Dedifferentiated amniotic fluid mesenchymal stem cell (primary cell): ENCODE data around the gene DUSP8.

Experiments used
- DNase-seq: peaks from one replicate; pipeline ENCODE4 v3.0.0-alpha.2; 2016; ENCODE audit errors: extremely low spot score

Gene DUSP8

DNA sequence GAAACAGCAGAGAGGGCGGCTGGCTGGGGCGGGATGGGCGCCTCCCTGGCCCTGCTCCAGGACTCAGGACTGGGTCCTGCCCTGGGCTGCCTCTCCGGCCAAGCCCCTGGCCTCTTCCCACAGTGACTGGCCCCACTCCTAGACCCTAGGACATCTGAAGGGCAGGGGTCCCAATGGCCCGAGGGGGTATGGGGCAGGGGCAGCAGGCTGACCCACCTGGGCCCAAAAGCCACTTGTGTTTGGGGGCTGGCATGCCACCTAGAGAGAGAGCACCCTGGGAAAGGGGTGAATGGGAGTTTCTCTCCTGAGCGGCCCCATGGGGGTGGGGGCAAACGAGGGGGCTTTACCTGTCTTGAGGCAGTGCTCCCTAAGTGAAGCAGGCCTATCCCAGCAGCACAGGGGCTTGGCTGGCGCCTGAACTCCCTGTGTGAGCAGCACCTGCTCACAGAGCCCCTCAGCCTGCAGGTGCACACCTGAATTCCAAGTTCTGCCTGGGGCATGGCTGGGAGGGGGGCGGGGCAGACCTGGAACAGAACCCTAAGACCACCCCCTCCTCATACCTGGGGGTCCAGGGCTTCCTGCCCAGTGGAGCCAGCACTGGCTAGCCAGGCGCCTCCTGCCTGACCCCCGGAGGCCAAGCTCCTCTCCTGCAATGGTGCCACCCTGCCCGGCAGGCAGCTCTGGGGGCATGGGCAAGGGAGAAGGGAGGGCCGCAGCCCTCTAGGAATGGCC, 16.9 kb downstream of the DUSP8 start:
- DNase-seq, result no peak

DNA sequence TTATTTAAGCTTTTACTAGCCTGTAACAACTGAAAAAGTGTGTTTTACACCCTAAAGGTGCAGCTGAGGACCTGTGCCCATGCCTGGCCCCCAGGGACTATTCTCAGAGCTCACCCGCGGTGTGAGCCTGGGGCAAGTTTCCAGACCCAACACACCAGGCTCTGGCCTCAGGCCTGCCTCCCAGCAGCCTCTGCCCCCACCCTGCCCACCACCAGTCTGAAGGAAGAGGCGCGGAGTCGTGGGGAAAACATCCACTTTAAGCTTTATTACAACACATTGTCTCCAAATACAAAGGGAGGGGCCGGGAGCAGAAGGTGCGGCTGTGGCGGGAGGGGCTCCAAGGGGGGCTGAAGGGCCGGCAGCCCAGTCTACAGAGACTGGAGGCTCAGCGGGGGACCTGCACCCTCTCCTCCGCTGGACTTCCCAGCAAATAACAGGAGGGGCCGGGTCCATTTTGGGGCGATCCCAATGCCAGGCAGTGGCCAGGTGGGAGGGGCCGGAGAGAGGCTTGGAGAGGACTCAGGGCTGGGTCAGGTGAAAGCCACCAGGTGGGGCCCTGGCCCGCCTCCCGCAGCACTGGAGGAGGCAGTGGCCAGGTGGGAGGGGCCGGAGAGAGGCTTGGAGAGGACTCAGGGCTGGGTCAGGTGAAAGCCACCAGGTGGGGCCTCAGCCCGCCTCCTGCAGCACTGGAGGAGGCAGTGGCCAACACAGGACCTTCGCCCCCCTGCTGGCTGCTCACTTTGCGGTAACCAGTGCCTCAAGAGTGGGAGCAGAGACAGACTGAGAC, 18.1 kb downstream of the DUSP8 start:
- no peak for DNase-seq

DNA sequence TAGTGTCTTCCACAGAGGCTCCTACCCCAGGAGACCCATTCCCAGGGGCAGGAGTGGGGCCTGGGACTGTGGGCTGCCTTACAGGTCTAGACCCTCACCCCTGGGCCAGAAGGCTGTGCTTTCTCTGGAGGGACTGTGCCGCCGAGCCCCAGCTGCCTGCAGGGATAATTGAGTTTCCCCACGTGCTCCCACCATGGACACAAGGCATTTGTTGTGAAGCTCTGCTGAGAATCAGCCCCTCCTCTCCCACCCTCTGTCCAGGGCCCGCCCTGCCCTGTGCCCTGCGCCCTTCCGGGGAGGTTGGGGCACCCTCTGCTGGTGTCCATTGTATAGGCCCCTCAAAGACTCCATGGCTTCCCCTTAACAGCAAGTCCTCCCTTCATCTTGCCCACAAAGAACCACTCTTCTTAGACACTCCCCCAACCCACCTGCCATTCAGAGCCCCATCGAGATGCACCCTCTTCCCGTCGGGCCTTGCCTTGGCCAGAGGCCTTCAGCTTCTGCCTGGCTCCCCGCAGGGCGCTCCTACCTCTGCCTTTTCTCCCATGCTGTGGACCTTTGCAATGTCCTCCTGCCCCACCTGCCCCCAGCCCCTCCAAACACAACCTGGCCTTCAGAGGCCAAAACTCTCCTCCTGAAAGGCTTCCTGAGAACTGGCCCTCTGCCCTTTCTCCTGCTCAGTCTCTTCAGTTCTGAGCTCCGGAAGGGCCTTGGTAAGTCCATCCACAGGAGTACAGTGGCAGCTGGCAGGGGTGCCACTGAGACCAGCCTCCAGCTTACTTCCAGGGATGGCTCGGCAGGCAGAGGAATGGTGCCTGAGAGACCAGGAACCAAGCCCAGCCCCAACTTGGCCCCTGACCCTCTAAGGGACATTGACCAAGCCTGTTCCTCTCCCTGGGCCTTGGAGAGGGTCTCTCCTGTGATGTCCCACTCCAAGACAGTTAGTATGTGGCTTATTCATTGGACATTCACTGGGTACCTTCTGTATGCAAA, 22.4 kb downstream of the DUSP8 start:
- DNase-seq, result no peak

DNA sequence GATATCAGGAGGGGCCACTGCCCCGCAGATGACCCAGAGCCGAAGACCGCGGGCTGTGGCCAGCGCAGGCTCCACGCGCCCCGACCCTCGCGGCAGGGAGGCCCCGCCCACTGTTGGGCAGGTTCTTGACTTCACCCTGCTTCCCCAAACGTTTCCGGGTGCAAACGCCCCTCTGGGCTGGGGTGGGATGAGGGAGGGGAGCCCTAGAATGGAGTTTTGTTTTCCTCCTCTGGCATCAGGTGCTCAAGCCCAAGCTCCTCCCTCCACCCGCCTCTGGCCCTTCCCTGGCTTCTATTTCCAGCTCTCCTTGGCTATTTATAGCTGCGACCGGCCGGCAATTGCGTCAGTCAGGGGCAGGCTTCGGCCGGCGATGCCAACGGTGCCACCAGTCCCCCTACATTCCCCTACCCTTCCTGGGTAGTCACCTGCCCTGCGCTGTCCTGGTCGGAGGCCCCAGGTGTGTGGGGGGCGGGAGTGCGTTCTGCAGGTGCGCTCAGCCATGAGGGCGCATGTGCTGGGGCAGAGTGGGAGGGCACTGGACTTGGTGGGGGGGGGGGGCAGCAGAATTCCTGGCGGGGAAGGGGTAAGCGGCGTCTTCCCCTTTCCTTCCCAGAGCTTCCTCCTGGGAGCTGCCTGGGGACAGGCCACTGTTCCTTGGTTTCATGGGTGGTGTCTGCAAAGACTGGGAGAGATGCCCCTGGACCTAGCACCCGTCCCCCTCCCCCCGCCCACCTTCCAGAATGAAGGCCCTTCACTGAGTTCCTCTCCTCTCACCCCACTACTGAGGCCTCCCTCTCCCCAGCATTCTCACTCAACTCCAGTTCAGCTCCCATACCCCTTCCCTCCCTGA, 23.6 kb downstream of the DUSP8 start:
- DNase-seq, result peak; percentile 38

DNA sequence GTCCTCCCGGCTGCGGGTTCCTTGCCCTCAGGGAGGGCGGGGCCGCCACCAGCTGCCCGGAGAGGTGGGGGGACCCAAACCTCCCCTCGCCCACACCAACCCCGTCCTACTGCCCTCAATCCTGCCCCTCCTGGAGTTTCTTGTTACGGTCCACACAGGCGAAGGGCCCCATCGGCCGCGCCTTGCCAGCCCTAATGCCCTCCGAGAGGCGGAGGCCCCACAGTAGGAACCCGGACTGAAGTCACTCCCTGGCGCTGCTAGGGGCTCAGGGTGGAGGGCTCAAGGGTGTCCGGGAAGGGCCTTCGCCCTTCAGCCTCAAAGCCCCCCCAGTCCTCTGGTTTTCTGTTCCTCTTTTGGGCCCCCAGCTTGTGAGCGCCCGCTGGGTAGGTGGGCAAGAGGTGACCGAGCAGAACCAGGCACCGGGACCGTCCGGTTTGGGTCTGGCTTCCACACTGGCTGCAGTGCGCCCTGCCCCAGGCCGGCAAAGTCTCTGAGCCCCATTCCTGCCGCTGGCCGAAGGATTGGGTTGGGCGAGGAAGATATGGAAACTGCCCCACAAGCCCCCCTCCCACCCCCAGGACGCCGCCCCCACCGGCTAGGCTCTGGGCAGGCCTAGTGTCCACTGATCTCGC, 24.5 kb downstream of the DUSP8 start:
- no peak for DNase-seq

DNA sequence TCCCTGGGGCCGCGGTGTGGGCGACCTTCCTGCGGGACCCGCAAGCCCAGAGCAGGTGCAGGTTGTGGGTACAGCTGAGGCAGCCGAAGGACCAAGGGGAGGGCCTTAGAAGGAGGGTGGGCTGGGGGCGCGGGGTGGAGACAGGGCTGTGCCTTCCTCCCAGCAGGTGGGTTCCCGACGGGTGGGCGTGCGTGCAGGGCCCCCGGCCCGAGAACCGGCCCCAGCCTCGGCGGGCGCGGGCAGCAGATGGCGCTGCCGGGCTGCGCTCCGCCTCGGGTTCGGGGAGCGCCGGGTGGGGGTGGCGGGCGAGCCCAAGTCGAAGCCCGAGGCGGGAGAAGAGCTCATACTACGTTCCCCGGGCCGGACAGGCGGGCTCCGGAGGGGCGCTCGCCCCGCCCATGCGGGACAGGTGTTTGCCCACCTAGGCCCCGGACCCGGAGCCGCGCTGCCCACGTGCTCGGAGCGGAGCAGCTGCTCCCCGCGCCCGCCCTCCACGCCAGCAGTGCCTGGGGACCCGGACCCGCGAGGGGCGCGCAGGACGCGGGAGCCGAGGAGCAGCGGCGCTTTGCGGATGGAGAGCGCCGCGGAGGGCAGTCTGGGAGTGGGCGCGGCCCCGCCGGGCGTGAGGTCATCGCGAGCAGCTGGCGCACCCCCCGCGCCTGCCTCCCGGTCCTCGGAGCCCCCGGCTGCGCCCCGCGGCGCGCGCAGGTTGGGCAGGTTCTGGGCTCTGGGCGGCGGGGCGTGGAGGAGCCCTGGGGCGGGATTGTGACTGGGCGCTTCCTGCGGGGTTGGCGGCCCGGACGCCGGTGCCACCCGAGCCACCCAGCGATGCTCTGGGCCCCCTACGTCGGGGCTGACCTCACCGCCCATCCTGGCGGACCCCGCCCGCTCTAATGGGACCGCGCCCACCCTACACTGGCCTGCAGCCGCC, 25.3 kb downstream of the DUSP8 start:
- no peak for DNase-seq

DNA sequence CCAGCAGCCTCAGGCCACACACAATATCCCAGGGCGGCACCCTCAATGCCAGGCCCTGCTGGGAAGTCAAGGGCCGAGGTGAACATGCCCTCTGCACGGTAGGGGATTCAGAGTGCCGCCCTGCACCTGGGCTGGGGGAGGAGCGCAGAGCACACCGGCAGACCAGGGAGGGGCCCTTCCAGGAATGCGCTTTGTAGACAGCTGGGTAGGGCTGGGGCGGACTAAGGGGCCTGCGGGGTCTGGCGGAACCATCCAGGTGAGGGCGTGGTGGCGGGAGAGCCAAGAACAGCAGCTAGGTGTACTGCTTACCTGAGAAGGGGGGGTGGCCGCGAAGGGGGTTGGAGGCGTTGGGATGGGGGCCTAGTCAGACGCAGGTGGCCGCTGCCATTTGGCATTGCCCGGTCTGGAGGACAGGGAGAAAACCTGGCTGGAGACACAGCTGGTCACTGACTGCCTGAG, 26.0 kb downstream of the DUSP8 start:
- DNase-seq, result no peak

DNA sequence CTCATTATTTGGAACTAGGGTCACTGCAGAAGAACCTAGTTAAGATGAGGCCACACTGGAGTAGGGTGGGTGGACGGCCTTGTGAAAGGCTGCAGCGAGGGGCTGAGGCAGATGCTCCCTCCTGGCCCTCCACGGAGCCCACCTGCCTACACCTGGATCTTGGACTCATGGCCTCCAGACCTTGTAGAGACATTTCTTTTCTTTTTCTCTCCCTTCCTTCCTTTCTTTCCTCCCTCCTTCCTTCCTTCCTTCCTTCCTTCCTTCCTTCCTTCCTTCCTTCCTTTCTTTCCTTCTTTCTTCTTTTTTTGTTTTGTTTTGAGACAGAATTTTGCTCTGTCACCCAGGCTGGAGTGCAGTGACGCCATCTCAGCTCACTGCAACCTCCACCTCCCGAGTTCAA, 26.6 kb downstream of the DUSP8 start:
- no peak for DNase-seq

DNA sequence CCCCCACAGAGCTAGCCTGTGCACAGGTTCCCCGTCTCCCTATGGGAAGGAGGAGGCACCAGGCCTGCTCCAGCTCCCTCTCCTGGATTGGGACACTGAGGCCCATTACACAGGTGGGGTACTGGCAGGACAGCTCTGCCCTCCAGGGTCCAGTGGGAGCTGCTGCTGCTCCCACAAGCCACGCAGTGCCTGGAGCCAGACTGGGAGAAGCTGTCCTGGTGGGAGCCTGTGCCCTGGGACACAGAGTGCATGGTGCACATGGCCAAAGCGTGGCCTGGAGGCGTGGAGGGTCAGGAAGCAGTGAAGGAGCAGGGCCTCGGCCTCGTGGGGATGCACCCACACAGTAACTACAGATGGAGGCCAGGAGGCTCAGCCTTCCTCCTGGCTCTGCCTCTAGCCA, 27.5 kb downstream of the DUSP8 start:
- DNase-seq, result no peak

DNA sequence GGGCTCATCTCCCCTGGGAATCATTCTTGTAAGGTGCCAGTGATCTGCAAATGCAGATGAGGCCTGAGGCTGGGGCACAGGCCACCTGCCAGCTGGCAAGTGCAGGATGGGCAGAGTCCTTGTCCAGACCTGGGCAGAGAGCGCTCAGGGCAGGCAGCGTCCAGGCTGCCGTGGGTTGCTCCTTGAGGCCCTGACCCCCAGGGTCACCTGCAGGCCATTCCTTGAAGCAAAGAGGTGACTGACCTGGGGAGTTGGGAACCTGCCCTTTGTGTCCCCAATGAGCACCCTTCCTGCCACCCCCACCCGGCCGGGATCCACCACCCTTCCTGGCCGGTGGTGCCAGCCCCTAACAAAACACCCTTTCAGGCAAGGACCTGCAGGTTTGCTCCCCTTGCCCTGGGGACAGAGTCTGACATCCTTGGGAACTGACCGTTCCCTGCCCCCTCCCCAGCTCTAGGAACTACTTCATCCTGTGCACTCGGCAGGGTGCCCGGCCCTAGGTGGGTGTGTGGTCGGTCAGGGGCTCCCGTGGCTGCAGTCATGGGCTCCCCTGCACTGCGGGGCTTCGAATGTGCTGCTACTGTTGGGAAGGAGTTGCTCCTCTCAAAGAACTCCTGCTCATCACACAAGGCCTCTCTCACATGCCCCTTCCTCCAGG, 28.3 kb downstream of the DUSP8 start:
- no peak for DNase-seq

DNA sequence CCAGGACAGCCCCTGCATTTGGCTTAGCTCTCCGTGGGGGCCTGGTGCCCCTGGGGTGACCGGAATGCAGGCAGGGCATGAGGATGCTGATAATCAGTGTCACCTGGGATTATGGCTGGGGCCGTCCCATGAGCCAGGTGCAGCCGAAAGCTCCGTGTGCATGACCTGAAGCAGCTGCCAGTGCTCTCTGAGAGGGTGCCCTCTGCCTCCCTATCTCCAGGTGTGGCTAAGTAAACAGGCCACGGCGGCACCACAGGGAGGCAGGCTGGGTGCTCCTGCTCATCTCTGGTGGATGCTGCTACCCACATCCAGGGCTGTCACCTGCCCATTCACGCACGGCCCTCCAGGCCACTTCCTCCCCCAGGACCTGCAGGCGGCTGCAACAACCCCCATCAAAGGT, 29.8 kb downstream of the DUSP8 start:
- no peak for DNase-seq

DNA sequence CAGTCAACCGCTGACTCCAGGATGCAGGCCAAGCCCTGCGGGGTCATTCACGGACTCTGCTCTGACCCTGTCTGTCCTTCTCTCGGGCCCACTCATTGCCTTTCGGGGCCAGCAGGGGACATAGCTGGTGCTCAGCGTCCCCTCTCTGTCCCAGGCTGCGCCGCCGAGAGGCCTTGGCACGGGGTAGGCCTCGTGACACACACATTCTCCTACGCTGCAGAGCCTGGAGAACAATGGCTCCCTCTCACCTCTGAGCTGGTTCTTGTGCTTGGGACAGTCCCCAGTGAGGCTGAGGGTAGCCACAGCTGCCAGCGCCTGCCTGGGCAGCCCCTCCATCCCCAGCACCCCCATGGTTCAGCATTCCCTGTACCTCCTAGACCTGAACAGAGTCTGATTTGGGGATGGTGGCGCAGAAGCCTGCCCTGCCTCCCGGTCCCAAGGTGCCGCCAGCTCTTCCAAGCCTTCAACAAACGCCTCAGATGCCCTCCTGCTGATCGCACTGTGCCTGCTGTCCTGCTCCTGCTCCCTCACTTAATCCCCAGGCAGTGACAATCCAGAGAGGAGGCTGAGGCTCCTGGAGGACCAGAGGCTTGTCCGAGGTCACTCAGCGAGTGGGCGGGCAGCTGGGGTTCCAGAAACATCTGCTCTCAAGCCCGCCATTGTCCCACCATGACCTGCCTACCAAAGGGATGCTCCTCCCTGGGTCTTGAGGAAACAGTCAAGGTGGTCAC, 30.4 kb downstream of the DUSP8 start:
- no peak for DNase-seq

DNA sequence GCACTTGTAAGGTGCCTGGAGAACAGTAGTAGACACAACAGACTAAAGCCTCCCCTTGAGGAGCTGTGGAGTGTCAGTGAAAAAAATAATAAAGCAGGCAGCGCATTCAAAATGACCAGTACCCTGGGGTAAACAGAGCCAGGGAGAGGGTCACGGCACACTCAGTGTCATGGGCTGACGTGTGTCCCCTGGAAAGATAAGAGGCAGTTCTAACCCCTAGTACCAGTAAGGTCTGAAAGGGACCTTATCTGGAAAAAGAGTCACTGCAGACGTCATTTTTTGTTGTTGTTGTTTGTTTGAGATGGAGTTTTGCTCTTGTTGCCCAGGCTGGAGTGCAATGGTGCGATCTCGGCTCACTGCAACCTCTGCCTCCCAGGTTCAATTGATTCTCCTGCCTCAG, 32.0 kb downstream of the DUSP8 start:
- no peak for DNase-seq

DNA sequence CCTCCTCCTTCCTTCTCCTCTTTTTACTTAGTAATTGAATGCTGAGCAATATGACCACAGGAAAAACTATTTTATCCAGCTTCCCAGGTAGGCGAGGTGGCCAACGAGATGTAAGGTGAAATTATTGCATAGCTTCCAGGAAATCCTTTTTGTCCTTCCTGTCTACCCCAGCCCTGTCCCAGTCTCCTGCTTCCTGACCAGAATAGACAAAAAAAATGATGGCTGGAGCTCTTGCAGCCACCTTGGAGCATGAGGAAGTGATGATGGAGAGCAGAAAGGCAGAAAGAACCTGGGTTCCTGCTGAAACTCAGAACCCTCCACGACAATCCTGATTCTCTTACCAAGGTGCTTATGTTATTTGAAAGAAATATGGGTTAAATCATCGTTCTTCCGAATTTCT, 33.9 kb downstream of the DUSP8 start:
- no peak for DNase-seq

DNA sequence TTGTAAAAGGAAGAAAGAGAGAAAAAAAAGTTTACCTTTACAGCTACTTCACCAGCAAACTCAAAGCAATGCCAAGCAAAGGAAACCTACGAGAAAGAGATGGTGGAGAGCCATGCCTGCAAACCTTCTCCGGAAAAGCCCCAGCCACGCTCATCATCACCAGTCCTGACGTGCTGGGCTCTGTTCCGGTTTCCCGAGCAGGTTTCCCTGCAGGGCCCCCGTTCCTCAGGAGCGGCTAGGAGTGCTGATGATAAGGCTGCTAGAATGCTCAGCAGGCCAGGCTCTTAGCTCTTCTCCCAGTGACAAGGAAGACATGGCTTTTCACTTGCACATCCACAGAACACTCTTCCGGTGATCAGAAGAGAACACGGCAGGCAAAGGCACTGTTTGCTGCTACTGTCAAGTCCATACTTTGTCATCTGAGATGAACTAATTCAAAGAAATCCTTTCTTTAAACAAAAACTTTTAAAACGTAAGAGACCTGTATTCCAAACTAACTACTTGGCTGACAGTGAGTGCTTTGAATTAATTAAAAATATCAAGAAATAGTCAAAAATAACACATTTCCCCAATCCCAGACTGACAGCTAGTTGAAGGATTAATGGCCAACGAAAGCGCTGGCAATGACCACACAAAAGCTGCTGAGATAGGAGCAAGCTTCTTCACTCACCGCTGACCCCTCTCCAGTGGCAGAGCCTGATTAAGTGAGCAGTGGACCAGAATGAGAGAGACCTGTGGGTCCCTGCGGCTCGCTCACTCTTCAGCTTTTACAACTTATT, 35.8 kb downstream of the DUSP8 start:
- no peak for DNase-seq

DNA sequence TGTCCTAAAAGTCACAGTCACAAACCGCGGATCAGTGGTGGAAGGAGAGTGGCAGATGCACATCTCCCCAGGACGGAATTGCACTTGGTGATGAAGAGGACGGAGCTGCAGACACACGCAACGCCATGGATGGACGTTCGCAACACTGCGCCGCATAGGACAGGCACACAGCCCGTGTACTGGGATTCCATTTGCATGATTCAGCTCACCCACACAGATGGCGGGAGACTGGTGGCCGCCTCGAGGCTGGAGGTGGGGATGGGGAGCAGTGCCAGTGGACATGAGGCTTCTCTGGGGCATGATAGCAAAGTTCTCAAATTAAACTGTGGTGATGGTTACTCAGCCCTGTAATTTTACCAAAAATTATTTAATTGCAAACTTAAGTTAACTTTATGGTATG, 37.4 kb downstream of the DUSP8 start:
- DNase-seq, result no peak

DNA sequence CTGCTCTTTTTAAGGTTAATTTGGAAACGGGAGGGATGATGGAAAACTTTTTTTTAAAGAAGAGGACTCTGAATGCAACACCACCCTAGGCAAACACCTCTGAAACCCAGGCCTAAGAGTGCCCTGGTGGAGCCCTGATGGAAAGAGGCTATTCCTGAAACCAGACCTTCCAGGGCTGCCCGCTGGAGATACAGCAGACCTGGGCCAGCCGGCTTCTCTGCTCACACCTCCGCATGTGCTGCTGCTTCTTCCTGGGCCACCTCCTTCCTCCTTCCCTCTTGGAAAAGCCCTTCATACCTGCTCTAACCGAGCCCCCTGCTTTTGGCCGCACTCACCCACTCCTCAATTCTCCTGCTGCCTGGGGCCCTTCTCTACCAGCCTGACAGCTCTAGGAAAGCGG, 37.9 kb downstream of the DUSP8 start:
- DNase-seq, result no peak

DNA sequence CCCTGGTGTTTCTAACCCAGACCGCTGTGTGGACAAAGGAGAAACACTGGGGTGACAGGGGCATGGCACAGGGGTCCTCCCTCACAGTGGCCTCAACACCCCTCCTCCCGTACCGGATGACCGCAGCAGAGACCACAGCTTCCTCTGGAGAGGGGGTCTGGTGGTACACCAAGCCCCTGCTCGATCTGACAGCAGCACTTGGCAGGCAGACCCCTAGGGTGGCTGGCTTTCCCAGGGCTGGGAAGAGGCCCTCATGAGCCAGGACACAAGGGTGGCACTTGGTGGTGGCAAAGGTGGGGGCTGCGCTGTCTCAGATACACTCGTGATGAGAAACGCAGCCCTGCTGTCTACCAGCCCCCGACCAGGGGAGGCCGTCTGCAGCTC, 38.7 kb downstream of the DUSP8 start:
- DNase-seq, result no peak
